Activated gamma-delta T cell treated with Interleukin-2 at 50 U/mL for 16 hours (primary cell): Measurements from ENCODE around the gene GAGE13.
A peak's percentile ranks its signal among the peaks of the same experiment; 100 is the strongest.
"Not testable (repeated sequence)": the region's sequence is repeated elsewhere in the genome, so short reads cannot be mapped to it uniquely, and the experiment has no call there.

ENCODE experiments used
- DNase-seq: peaks from one replicate; pipeline ENCODE4 v3.0.0-alpha.2; 2020

GAGE13 gene

GRCh38 chrX:49331282-49331681 is at the start of gene GAGE13:
TSS of gene GAGE13 (plus strand) at chrX:49331582. CDS start at chrX:49332738, 1,156 bp downstream.
- DNase-seq, result not testable (repeated sequence)

DNA sequence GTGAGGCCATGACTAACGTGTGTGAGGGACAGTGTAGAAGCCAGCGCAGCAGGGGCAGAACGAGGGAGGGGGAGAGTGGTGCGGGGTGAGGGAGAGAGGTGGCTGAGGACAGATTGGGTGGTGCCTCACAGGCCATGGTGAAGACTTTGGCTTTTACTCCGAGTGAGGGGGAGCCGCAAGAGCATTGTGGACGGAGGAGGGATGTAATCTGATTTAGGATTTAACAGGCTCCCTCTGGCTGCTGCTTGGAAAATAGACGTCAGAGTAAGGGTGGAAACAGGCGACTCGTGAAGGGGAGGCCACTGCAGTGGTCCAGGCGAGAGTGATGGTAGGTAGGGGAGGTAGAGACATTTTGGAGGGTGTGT is 48.8 kb upstream of the GAGE13 start:
- no peak for DNase-seq

GRCh38 chrX:49284212-49284611 is 47.2 kb upstream of the GAGE13 start:
- no peak for DNase-seq

DNA sequence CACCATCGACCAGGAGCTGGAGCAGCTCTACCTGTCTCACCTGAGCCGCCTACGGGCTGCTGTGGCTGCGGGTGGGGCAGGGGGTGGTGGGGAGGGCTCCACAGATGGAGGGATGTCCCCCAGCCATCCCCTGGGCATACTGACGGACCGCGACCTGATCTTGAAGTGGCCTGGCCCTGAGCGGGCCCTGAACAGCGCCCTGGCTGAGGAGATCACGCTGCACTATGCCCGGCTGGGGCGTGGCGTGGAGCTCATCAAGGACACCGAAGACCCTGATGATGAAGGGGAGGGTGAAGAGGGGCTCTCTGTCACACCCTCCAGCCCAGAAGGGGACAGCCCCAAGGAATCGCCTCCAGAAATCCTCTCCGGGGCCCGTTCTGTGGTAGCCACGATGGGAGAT is 45.2 kb upstream of the GAGE13 start:
- DNase-seq, result no peak

- no peak for DNase-seq
These were observed 44.8 kb upstream of the GAGE13 start for GRCh38 chrX:49286581-49286980.

GRCh38 chrX:49287665-49288064 is 43.7 kb upstream of the GAGE13 start:
- no peak for DNase-seq

- no peak for DNase-seq
These were observed 41.2 kb upstream of the GAGE13 start for GRCh38 chrX:49290215-49290614.

DNA sequence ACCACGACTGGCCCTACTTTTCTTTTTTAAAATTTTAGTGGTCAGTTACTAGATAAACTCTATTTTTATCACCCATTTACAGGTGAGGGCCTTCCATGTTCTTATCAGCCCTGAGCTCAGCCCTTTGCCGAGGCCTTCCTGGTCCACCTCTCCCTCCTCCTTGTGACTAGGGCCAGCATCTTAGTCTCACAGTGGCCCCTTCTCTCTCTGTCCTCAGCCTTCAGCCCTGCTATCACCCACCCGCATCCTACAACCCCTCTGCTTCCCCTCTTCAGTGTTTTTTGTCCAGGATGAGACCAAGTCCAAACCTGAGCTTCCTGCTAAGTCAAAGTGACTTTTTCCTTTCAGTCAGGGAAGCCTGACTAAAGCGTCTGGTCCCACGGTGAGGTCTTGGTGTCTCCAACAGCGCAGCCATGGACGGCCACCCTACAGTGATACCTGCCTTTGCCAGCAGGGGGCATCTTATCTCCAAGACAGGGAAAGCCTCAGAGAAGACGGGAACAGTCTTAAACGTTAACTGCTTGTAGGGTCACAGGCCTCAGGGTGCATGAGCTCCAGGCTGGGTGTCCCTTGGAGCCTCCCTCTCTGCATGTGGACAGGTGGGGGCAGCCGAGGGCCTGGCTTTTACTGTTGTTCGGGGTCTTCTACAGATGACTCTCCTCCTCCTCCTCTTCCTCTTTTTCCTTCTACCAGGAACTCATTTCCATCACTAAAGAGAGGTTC is 39.6 kb upstream of the GAGE13 start:
- DNase-seq, result peak; percentile 62

- no peak for DNase-seq
These were observed 38.7 kb upstream of the GAGE13 start for GRCh38 chrX:49292400-49293362.

- not testable (repeated sequence) for DNase-seq
These were observed 32.1 kb upstream of the GAGE13 start for GRCh38 chrX:49299293-49299692.

DNA sequence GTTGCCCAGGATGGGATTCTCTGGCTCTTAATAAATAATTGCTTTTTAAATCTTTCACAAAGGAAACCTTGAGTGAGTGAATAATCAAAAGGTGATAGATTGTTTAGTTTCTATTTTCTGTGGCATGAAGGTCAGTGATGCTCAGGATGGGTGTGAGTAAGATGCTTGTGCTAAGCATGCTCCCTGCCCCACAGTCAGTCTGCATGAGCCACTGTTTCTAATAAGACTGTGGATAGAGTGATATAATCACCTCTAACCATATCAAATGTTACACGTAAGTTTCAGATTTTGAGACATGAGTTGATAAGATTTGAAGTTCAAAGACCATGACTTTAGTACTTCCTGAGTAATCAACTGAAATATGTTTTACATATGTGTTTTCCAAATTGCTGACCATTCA is 30.7 kb upstream of the GAGE13 start:
- DNase-seq, result no peak

DNA sequence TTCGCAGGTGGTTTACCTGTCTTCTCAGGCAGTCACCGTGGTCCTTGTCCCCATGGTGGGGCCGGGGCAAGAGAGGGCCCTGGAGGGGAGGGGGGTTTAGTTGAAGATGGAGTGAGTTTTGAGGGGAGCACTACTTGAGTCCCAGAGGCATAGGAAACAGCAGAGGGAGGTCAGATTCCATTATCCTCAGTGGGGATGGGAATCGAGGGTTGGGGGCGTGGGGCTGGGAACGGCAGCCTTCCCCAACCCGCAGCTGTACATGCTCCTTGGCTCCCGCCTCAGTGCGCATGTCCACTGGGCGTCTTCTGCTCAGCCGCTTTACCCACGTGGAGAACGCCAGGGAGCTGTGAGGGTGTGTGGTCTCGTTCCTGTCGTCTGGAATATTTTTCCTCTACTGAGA is 28.0 kb upstream of the GAGE13 start, which contains the start of gene GAGE10:
GAGE10 (plus strand) TSS at position 301 of the 400 bp plus-strand sequence. CDS start 1,214 bp downstream, outside the sequence.
- no peak for DNase-seq

DNA sequence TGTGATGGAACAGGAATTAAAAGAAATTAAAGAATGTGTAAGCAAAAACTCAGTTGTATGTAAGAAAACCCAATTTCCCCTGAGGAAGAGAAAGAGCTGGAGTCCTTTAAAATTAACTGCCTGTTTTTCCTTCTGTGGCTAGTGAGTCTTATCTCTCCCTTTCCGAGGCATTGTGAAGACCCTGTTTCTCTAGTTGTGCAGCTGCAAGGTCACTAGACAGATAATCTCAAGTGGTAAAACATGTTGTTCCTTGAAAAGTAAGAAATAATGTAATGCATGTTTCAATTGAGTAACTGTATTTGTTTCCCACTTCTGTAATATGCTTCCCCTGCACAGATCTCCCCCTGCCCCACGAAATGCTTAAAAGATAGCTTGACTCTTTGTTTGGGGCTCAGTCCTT is 23.6 kb upstream of the GAGE13 start:
- DNase-seq, result not testable (repeated sequence)

DNA sequence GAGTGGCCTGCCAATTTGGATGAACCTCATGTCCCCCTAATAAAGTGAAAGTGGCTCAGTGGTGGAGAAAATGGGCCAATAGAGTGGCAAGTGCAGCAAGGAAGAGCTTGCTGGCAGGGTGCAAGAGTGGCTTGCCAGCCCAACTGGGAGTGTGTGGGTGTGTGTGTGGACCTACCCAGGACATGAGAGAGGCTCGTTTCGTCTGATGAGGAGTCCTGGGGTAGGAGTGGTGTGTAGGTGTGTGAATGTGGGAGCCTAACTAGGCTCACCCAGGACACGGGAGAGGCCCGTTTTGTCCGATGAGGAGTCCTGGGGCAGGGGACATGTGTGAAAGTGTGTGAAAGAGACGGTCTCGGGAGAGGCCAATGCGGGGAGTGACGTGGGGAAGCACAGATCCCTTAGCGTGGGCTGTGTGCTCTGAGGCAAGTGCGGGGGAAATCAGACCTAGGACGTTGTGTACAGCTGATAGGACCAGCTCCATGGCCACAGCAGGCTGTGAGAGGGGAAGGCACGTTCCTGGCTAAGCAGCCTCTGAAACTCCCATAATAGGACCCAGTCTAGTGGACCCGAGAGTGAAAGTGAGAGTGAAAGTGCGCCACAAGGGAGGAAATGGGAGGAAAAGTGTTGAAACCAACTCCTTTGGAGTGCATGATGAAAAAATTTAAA is 22.6 kb upstream of the GAGE13 start:
- DNase-seq, result no peak

DNA sequence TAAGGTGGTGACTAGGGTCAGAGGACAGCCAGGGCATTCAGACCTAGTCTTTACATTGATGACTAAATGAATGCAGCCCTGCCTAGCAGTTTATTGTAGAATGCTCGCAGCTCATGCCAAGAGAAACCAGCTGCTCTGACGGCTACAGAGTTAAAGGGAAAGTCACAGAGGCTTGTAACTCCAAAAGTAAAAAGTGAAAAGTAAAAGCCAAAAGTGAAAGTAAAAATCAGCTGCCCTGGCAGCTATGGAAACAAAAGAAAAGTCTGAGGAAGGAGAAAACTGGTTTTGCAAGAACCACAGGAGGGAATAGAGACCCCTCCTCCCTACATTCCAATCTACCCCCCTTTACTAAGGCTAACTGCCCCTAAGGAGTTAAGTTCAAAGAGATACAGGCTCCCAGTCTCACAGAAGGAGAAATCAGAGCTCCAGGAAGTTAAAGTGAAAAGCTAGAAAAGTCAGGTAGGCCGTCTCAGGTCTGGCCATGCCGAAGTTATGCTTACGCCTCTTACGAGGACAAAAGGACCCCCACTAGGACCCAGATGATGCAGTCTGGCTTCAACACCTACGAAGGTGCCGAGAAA is 21.9 kb upstream of the GAGE13 start:
- DNase-seq, result no peak

- DNase-seq, result no peak
These were observed 21.0 kb upstream of the GAGE13 start for GRCh38 chrX:49310371-49310770.

DNA sequence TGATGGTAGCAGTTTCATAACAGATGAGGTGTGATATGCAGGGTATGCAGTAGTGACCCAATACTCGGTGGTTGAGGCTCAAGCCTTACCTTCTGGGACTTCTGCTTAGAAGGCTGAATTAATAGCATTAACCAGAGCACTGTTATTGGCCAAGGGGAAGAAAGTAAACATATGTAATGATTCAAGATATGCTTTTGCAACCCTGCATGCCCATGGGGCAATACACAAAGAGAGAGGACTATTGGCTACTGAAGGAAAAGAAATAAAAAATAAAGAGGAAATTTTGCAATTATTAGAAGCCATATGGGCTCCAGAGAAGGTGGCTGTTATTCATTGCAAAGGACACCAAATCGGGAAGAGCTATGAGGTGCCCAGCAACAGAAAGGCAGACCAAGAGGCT is 19.2 kb upstream of the GAGE13 start:
- no peak for DNase-seq

GRCh38 chrX:49316085-49316484 is 15.3 kb upstream of the GAGE13 start:
- DNase-seq, result no peak

DNA sequence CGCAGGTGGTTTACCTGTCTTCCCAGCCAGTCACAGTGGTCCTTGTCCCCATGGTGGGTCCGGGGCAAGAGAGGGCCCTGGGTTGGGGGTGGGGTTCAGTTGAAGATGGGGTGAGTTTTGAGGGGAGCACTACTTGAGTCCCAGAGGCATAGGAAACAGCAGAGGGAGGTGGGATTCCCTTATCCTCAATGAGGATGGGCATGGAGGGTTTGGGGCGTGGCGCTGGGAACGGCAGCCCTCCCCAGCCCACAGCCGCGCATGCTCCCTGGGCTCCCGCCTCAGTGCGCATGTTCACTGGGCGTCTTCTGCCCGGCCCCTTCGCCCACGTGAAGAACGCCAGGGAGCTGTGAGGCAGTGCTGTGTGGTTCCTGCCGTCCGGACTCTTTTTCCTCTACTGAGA is 9.6 kb upstream of the GAGE13 start, which contains the start of gene GAGE12J:
GAGE12J (plus strand) TSS at position 301 of the 400 bp plus-strand sequence. CDS start 1,157 bp downstream, outside the sequence.
- DNase-seq, result not testable (repeated sequence)

DNA sequence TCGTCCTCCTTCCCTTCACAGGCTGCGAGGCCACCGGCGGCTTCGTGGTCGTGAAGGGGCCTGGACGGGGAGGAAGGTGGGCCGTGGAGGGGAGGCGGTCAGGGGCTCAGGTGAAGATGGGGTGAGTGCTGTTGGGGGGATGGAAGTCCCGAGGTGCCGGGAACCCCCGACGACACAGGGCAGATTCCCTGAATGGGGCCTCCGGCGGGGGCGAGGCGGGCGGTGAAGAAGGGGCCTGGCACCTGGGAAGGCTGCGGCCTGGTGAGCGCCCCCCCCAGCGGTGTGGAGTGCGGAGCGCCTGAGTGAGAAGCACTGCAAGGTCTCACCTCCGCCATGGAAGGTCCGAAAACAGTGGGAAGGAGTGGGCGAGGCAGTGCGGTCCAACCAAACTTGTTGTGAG is 9.1 kb upstream of the GAGE13 start:
- DNase-seq, result not testable (repeated sequence)

- DNase-seq, result not testable (repeated sequence)
These were observed 7.6 kb upstream of the GAGE13 start for GRCh38 chrX:49323735-49324134.

- not testable (repeated sequence) for DNase-seq
These were observed 961 bp upstream of the GAGE13 start for GRCh38 chrX:49330421-49330820.

DNA sequence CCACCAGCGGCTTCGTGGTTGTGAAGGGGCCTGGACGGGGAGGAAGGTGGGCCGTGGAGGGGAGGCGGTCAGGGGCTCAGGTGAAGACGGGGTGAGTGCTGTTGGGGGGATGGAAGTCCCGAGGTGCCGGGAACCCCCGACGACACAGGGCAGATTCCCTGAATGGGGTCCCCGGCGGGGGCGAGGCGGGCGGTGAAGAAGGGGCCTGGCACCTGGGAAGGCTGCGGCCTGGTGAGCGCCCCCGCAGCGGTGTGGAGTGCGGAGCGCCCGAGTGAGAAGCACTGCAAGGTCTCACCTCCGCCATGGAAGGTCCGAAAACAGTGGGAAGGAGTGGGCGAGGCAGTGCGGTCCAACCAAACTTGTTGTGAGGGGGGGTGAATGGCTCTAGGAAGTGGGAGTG is 459 bp downstream of the GAGE13 start:
- peak; percentile 41 for DNase-seq
